Stimulated activated CD4-positive, alpha-beta T cell treated with anti-CD3 and anti-CD28 coated beads, Interleukin-12 subunit alpha, Interleukin-12 subunit beta, amount 100 ng/mL, for 24 hours (primary cell): ENCODE results near the gene TTC29.
"Not testable (repeated sequence)": the region's sequence is repeated elsewhere in the genome, so short reads cannot be mapped to it uniquely, and the experiment has no call there.

Experiments used
- DNase-seq, 2 experiments: peaks; one replicate each; pipeline ENCODE4 v3.0.0-alpha.2; 2020; ENCODE audit warnings: low read depth in 2 of 2

Gene TTC29

DNA sequence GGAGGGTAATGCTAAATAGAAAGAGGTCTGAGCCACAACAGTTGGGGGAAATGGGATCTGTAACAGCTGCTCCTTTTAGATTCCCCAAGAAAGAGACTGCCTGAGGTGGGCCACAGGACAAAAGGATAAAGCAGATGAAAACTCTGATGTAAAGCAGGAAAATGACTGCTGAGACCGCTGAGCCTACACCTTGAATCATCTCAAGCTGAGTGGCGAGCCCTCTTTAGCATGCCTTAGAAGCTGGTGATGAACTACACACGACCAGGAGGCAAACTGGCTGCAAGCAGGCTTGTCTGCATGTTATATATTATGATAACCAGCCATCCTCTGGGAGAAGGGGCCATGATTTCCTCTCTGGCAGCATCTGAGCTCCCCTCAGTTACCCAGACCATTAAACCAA, 88.4 kb downstream of the TTC29 start:
- no peak for DNase-seq

DNA sequence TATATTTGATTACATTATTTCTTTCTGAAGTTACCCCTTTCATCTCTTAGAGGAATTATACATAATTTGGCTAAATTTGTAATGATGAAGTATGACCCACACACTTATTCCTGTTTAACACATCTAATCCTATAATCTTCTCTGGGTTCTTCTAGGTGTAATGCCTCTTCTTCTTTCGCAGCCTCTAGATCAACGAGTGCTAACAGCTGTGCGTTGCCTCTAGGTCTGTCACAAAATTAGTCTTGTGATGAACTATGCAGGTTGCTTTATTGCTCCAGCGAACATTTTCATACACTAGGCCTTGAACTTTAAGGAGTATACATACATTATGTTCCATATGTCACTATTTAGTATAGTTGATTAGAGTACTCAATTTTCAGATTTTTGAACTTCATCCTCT, 89.9 kb downstream of the TTC29 start:
- DNase-seq = no peak

DNA sequence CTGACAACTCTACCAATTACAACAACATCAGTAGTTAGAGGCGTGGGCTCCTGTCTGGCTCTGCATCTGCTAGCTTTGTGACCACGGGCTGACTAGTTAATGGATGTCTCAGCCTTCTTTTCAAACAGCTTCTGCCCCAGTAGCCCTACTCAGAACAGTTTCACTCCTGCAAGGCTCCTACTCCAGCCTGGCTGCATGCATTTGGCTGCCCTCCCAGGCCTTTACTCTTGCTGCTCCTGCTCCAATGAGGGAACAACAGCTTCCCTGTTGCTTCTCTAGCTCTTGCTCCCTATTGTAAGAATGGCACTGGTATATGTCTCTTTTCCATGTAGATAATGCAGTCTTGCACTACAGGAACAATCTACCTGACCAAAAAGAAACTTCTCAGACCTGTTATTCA, 93.3 kb downstream of the TTC29 start:
- no peak for DNase-seq

DNA sequence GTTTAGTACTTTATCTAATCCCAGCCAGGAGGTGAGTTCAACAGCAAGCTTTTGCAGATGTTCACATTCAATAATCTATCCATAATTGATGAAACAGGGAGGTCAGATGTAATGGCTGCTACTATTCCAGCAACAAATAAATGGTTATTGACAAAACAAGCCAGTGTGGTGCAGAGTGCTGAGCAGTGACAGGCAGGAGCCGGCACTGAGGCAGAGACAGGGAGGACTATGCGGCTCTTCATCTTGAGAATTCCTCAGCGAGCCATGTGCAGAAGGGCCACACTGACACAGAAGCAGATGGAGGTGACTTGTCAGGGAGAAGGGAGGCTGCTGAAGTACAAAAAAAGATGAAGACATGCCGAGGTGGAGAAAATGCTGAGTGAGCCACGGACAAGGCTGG, 98.3 kb downstream of the TTC29 start:
- no peak for DNase-seq

DNA sequence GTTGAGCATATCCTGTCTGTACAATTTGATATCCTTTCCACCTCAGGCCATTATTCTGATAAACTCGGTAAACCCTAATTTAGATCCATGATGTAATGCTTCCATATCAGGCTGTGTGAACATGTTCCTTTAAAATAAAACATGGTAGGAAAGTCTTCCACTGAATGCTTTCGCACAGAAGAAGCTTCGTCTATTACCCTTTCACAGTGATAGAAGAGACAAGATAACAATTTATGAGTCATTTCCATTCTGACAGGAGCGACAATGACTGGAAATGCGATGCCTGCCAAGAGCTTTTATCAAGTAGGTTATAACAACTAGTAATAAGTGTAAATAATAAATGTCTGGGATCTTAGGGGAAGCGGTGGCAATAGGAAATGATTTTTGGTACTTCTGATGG, 98.8 kb downstream of the TTC29 start:
- DNase-seq = no peak

DNA sequence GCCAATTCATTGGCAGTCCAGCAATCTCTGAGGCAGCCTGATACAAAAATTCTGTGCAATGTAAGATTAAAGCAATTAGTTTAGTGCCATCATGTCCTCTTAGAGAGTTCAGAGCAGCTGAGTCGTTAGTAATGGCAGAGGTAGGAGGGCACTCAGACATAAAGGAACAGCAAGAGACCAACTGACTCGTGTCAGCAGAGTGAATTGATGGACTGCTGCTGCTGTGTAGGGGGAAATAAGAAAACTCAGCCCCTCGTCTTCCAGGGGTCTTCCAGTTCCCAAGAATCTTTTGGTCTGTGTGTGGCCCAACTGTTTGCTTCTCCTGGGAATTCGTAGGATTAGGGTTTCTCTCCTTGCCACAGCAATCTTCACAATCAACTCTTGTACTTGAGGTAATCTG, 100.9 kb downstream of the TTC29 start:
- DNase-seq = no peak

DNA sequence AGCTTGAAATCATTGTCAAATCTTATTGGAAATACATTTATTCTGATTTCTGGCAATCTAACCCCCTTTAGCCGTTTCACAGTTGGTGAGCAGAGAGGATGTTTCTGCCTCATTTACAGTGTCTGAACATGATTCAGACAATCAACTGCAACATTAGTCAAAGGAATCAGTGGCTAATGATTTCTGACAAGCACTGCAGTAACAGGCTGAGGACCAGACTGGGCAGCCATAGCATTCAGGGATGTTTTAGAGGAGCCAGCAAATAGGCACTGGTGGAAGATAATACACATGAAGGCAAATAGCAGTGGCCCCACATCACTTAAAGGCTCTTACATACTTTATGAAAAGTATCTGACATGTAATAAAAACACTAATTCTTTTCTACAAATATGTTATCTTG, 102.8 kb downstream of the TTC29 start:
- no peak for DNase-seq

DNA sequence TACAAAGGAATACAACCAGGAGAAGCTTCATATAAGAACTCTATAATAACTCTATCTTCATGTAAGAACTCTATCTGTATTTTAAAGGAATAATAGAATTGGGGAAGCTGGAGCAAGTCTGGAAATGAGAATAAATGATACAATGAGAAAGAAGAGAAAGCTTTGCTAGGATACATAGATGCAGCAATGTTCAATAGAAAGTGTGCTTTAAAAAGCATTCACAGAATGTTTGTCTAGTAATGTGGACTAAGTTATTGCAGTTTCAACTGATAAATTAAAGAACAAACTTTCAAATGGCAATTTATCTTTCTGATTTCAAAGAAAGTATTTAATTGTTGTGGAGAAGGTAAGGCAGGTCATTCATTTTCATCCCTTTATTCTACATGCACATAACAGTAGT, 104.9 kb downstream of the TTC29 start:
- no peak for DNase-seq

DNA sequence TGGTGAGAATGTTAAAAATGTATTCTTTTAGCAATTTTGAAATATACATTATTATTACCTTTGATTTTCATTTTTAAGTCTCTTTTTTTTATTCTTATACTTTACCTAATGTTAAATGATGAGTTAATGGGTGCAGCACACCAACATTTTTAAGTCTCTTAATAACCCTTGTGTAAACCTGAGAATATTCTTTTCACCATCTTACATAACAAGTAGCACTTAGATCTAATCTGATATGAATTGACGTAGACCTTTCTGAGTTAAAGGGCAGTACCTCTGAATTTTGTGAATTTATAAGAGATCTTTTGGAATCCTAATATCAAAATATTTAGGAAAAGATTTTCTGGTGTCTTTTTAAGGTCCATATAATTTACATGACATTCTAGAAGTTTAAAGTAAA, 110.6 kb downstream of the TTC29 start:
- DNase-seq = no peak

DNA sequence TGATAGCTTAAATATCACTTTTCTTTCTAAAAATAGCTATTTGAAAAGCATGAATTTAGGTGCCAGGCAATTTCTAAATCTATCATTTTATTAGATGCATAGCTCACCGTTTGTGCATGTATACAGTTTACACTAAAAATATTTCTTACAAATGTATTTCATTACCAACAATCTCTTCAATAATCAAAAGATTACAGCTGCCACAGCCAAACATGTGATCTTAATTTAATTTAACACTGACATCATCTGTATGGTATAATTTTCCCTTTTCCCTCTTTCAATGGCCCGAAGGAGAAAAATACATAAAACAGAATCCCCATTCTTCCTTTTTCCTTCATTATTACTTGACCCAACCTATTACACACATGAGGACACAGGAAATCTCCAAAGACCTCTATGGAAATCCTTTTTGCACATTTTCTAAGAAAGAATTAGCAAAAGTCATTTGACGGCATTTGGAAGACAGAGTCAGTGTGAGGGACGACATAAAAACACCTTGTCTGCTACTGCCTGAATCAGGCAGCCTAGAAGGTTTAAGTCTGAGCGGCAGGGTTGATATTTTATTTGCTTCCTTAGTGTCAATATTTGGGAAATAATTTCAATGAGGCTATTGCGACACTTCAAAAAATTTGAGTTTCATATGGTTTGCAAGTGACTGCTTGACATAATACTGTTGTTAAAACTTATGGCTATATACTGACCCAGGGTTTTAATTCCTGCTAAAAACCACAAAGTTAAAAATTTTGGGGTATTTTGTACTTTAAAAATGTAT, 111.2 kb downstream of the TTC29 start:
- no peak for DNase-seq

DNA sequence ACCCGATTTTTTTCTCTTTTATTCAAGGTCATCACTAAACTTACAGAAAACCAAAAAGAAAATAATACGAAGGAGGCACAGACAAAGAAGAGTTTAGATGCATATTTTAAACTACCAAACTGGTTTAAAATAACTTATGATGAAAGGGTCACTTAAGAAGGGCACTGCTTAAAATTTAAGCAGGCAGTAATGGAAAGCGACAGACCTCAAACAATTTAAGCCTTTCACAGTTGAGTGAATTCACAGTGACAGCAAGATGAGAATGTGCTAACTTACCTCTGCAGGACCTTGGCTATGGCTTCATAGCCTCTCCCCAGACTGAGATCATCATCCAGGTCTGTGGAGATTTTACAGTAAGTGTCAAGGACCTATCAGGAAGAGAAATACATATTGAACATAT, 112.1 kb downstream of the TTC29 start:
- no peak for DNase-seq

DNA sequence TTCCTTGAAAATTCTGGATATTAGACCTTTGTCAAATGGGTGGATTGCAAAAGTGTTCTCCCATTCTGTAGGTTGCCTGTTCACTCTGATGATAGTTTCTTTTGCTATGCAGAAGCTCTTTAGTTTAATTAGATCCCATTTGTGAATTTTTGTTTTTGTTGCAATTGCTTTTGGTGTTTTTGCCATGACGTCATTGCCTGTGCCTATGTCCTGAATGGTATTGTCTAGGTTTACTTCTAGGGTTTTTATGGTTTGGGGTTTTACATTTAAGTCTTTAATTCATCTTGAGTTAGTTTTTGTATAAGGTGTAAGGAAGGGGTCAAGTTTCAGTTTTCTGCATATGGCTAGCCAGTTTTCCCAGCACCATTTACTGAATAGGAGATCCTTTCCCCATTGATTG, 122.7 kb downstream of the TTC29 start:
- DNase-seq = not testable (repeated sequence)

DNA sequence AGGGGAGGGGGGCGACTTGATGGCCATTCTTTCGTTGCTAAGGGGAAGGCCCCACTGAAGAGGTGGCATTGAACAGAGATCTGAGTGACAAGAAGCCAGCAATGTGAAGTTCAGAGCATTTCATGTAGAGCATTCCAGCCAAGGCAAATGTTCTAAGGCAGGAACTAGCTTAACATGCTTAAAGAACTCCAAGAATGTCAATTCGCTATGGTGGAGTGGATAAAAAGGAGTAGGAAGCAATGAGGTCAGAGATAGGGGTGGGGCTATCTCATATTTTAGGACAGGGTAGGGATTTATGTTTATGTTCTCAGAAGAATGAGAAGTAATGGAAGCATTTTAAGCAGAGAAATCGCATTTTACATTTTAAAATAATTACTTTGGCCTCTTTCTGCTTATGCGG, 130.9 kb downstream of the TTC29 start:
- no peak for DNase-seq

DNA sequence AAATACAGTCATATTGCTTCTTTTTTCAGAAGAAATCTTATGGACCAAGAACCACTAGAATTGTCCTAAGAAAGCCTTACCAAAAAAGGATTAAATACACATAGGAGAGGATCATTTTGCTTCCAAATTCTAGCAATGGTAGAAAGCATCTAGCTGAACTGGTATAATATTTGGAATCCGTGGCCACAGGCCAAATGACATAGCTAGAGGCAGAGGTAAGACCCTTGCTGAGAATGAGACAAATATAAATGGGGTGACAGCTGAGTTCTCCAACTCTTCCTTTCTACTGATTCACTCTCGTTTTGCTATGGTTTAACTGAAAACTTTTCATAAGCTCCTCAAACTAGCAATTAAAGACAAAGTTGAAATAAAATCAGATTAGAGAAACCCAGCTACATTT, 150.0 kb downstream of the TTC29 start:
- no peak for DNase-seq

DNA sequence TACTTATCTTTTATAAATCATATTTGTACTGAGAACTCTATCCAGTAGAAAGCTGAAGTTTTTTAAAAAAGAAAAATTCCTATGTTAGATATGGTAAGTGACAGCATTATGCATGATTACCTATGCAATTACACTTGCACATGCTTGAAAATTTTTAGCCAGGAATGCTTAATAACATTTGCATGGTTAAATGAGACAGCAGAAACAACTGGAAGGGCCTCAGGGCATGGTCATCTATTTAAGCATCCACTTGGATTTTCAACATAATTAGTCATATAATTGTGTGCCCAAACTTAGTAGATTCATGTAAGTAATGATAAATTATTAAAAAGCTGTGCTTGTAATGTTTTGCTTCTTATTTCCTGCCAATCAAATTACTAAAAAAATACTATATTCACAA, 151.9 kb downstream of the TTC29 start:
- no peak for DNase-seq

DNA sequence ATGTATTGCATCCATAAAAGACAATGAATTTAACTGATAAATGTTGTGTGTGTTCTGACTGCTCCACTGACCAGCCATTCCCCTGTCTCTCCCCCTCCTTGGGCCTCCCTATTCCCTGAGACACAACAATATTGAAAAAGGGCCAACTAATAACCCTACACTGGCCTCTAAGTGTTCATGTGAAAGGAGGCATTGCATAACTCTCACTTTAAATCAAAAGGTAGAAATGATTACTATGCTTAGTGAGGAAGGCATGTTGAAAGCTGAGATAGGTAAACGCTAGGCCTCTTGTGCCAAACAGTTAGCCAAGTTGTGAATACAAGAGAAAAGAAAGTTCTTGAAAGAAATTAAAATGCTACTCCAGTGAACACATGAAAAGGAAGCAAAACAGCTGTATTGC, 154.2 kb downstream of the TTC29 start:
- DNase-seq = no peak

DNA sequence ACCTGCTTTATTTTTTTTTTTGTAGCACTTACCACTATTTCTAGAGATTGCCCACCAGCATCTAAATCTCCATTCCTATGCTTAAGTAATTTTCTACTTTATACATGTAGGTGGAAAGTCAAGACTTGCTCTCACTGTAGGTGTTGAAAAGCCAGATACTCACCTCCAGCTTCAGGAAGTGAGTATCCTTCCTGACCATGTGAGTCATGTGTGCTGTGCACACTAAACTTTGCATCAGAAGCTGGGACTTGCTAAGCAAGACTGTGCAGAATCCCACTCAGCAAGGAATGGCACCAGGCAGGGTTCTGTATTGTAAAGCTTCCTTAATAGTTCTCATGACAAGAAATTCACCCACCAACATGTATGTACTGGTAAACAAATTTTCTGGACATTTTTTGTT, 155.1 kb downstream of the TTC29 start:
- DNase-seq = no peak

DNA sequence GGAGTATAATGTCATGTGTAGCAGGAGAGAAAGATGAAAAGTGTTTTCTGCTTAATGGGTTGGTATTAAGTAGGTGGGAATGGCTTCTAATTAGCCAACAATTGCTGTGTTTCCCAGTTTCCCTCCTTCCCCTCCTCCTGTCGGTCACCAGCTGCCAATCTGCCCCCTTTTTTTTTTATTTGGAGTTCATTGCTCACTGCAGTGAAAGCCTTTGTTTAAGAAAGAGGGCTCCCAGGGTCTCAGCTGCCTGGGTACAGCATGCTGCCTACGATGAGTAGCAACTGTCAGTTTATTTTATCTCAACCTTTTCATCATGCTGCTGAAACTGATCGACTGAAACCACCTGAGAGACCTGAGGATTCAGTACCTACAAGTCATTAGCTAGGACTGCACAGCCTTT, 157.9 kb downstream of the TTC29 start:
- DNase-seq = no peak

DNA sequence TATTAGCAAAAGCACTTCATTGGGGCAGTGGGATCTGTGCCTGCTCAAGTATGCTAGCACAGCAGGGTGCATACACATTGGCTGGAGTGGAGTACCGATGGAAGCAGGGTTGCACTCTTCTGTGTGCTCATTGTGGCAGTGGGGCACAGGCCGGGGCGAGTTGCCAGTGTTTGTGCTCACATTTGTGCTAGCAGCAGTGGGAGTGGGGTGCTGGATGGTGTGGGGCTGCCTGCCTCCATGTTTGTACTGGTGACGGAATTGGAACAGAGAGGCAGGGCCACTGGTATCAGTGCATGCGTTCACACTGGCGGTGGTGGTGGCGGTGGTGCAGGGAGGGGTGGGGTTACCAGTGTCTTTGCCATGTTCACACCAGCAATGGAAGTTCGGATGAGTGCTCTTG, 169.0 kb downstream of the TTC29 start:
- DNase-seq = no peak

DNA sequence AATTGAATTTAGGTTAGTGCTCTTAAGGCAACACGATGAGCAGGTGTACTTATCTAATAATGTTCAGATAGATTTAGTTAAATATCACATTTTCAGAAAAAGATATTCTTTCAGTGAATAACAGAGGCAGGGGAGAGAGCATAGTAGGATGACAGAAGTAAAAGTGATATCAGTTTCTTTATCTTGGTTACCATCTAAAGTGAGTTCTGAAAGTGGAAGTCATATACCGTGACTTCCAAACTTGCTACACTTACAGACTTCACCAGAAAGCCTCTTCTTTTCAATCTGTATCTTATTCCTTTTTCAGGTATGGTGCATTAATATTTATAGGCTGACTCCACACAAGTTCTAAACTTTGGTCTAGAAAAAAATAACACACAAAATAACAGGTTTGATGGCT, 182.1 kb downstream of the TTC29 start:
- DNase-seq = no peak

DNA sequence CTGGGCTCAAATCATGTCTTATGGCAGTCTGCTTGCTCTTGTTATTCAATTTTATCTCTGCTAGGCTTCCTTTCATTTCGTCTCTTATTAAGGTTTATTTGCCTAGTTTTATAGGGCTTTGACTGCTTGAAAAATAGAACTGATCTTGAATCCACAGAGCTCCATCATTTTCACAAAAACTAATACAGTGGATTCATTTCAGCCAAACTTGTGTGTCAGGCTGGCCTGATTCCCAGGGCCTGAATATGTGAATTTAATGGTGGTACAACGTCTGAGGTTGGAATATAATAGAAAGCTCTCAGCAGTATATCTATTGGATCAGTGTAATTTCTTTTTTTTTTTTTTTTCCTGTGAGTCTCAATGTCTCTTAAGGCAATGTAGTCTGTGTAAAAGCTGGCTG, 183.6 kb downstream of the TTC29 start:
- DNase-seq = no peak

DNA sequence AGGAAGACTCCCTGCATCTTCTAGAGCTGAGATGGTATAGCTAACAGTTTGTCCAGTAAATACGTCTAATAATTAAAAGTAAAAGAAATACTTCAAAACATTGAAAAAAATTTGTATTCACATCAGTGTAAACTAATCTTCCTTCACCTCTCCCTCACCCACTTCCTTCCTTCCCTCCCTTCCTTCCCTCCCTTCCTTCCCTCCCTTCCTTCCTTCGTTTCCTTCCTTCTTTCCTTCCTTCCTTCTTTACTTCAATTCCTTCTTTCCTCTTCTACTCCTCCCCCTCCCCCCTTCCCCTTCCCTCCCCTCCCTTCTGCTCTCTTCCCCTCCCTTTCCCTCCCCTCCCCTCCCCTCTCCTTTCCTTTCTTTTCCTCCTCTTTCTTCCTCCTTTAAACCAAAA, 203.2 kb downstream of the TTC29 start:
- DNase-seq = no peak

DNA sequence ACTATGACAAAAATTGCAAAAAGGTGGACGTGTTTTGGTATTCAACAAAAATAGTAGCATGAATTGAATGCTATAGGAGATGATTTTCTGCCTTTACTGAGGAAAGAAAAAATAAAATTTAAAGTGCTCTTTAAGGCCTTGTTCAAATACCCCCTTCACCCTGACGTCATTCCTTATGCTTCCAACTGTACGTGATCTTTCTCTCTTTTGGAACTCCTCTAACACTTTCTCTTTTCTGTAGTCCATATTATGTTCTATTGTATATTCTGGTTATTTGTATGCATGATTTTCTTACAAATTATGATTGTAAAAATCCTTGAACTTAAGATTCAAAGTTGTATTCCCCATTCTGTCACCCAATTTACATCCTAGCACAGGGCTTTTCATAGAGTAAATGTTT, 206.5 kb downstream of the TTC29 start:
- no peak for DNase-seq

DNA sequence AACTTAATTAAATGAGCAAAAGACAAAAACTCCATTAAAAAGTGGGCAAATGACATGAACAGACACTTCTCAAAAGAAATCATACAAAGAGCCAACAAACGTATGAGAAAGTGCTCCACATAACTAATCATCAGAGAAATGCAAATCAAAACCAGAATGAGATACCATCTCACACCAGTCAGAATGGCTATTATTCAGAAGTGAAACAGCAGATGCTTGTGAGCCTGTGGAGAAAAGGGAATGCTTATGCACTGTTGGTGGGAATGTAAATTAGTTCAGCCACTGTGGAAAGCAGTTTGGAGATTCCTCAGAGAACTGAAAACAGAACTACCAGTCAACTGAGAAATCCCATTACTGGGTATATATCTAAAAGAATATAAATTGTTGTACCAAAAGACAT, 222.1 kb downstream of the TTC29 start:
- not testable (repeated sequence) for DNase-seq
